Neural crest cell (in vitro differentiated cells): ENCODE results near the gene ATF7. TPM values are rescaled to one million over a fixed set of nuclear protein-coding genes. Genes with fewer than 3 reads are reported as not detected.

Source experiments
- DNase-seq: peaks from one replicate; pipeline ENCODE4 v3.0.0; 2021; ENCODE audit warnings: low read depth, mixed read lengths, low spot score
- H3K27ac Mint-ChIP-seq: one replicate; pipeline ENCODE4 v1.8.0; 2021; ENCODE audit warnings: mild to moderate bottlenecking, mixed read lengths; ENCODE audit not compliant: unreplicated experiment
- H3K27me3 Mint-ChIP-seq: 2 replicates; pipeline ENCODE4 v1.8.0; 2021; ENCODE audit warnings: low read depth, mild to moderate bottlenecking, mixed read lengths
- H3K36me3 Mint-ChIP-seq: 2 replicates; pipeline ENCODE4 v1.8.0; 2021; ENCODE audit warnings: low read depth, mild to moderate bottlenecking, mixed read lengths
- H3K4me1 Mint-ChIP-seq: 2 replicates; pipeline ENCODE4 v1.8.0; 2021; ENCODE audit warnings: mixed read lengths
- H3K4me3 Mint-ChIP-seq: one replicate; pipeline ENCODE4 v1.8.0; 2021; ENCODE audit warnings: mild to moderate bottlenecking, mixed read lengths
- H3K9me3 Mint-ChIP-seq: 2 replicates; pipeline ENCODE4 v1.8.0; 2021; ENCODE audit warnings: mixed read lengths
- CTCF ChIP-seq: fragments of 200-600 bp; sonication (generic); conservative IDR thresholded peaks from 2 replicates; pipeline ENCODE4 v1.5.0; 2021; ENCODE audit warnings: antibody characterized with exemption, mild to moderate bottlenecking
- total RNA-seq: library from RNA; stranded (reverse); gene quantifications from 2 replicates; pipeline ENCODE4 v1.2.1, GENCODE V29; 2021

Gene ATF7
- total RNA-seq, 1 donor from 2014 or later: 32.5 TPM

GRCh38 chr12:53502331-53502730, 123.9 kb downstream of the ATF7 start:
- H3K36me3 Mint-ChIP-seq: no peaks in the 10 kb centered on the region
- no peak for DNase-seq
- peak overlapping the region; percentile 98 for H3K4me3 Mint-ChIP-seq
- peaks cover 37% of the 10 kb centered on the region for H3K4me1 Mint-ChIP-seq
- peaks cover 2% of the 10 kb centered on the region for H3K27me3 Mint-ChIP-seq
- no peak for TF ChIP-seq CTCF
- peak overlapping the region; percentile 78 for H3K27ac Mint-ChIP-seq
- no peaks in the 10 kb centered on the region for H3K9me3 Mint-ChIP-seq

- H3K4me3 Mint-ChIP-seq: peak overlapping the region; percentile 98
- H3K36me3 Mint-ChIP-seq: no peaks in the 10 kb centered on the region
- peaks cover 2% of the 10 kb centered on the region for H3K27me3 Mint-ChIP-seq
- peaks cover 41% of the 10 kb centered on the region for H3K4me1 Mint-ChIP-seq
- peak overlapping the region; percentile 99 for H3K27ac Mint-ChIP-seq
- TF ChIP-seq CTCF: no peak
- DNase-seq: no peak
- no peaks in the 10 kb centered on the region for H3K9me3 Mint-ChIP-seq
These were observed 124.5 kb downstream of the ATF7 start for GRCh38 chr12:53501615-53502181.

GRCh38 chr12:53500776-53501614, 125.2 kb downstream of the ATF7 start, which contains the start of gene TARBP2:
Gene TARBP2, plus strand, starts transcription at chr12:53501283. Its CDS starts 126 bp downstream, at chr12:53501409.
- DNase-seq: peak; percentile 96
- peaks cover 2% of the 10 kb centered on the region for H3K27me3 Mint-ChIP-seq
- H3K36me3 Mint-ChIP-seq: no peaks in the 10 kb centered on the region
- TF ChIP-seq CTCF: no peak
- peaks cover 47% of the 10 kb centered on the region for H3K4me1 Mint-ChIP-seq
- peak within 1 kb of the TSS; percentile 99 for H3K27ac Mint-ChIP-seq
- H3K4me3 Mint-ChIP-seq: peak within 1 kb of the TSS; percentile 98
- no peaks in the 10 kb centered on the region for H3K9me3 Mint-ChIP-seq

- DNase-seq: no peak
- H3K27ac Mint-ChIP-seq: peak overlapping the region; percentile 93
- no peak for TF ChIP-seq CTCF
- peak overlapping the region; percentile 98 for H3K4me3 Mint-ChIP-seq
- H3K27me3 Mint-ChIP-seq: peaks cover 2% of the 10 kb centered on the region
- H3K36me3 Mint-ChIP-seq: no peaks in the 10 kb centered on the region
- peaks cover 51% of the 10 kb centered on the region for H3K4me1 Mint-ChIP-seq
- H3K9me3 Mint-ChIP-seq: no peaks in the 10 kb centered on the region
These were observed 125.9 kb downstream of the ATF7 start for GRCh38 chr12:53500142-53500775.

- Mint-ChIP-seq H3K36me3 (no peaks in the 10 kb centered on the region), H3K27ac (peak within 1 kb of the TSS; percentile 93), H3K9me3 (no peaks in the 10 kb centered on the region), H3K4me3 (peak within 1 kb of the TSS; percentile 98), H3K4me1 (peaks cover 53% of the 10 kb centered on the region), H3K27me3 (peaks cover 2% of the 10 kb centered on the region)
- TF ChIP-seq CTCF: no peak
- DNase-seq: peak; percentile 65
These were observed 126.7 kb downstream of the ATF7 start, which contains the start of gene MAP3K12 for GRCh38 chr12:53499266-53500141. Gene MAP3K12, minus strand, starts transcription at chr12:53499458. Its CDS starts 12,067 bp downstream, at chr12:53487391.
